ENCODE results near the gene OLFML2B. TPM values are rescaled to one million over a fixed set of nuclear protein-coding genes. Genes with fewer than 3 reads are reported as not detected.

OLFML2B gene
- total and polyA plus RNA-seq, 8 donors, result 0.19 to 12.5 (median 0.47) TPM

DNA sequence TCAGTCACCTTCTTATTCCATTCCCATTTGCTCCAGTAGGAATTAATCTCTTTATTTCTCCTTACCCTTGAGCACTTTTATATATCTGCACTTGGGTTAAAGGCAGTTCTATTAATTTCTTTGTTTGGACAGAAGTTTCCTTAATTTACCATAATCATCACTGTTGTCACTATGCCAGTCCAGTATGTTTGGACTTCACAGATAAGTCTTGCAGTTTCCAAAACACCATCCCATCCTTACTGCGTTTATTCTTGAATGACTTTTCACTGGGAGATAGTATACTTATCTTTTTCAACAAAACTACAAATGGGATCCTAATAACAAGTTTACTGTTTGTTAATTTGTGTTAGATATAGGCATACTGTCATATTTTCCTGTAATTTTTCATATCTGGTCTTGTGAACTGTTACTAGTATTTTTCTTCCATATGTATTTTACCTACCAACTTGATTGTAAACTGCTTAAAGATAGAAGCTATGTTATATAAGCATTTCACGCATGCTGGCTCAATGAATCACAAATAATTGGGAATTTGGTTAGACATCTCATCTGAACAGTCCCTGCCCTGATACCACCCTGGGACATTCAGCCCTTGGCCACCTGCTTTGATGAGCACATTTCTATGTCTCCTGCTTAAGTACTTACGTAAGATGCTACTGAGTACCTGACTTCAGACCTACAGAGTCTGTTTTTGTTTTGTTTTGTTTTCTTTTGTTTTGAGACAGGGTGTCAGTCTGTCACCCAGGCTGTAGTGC, 78.2 kb downstream of the OLFML2B start:
- intact Hi-C loops (cut with DNase I), result no loop called here
- H3K4me3 ChIP-seq, result no peak overlapping the region
- ATAC-seq (no peak), FAIRE-seq (no peak), DNase-seq (no peak)
- peaks cover 0 to 24% (median 0%) of the 10 kb centered on the region in 3 donors for H3K36me3 ChIP-seq
- H3K27ac ChIP-seq, result no peak overlapping the region
- TF ChIP-seq, protein P1, sequence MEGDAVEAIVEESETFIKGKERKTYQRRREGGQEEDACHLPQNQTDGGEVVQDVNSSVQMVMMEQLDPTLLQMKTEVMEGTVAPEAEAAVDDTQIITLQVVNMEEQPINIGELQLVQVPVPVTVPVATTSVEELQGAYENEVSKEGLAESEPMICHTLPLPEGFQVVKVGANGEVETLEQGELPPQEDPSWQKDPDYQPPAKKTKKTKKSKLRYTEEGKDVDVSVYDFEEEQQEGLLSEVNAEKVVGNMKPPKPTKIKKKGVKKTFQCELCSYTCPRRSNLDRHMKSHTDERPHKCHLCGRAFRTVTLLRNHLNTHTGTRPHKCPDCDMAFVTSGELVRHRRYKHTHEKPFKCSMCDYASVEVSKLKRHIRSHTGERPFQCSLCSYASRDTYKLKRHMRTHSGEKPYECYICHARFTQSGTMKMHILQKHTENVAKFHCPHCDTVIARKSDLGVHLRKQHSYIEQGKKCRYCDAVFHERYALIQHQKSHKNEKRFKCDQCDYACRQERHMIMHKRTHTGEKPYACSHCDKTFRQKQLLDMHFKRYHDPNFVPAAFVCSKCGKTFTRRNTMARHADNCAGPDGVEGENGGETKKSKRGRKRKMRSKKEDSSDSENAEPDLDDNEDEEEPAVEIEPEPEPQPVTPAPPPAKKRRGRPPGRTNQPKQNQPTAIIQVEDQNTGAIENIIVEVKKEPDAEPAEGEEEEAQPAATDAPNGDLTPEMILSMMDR (IDR thresholded peaks at IDR 0.05), result no peak
- no peaks in the 10 kb centered on the region for H3K9me3 ChIP-seq
- 81 to 87% methylated on average over 3 of the region's 3 CpGs for WGBS, 2 donors
- no peaks in the 10 kb centered on the region for H3K27me3 ChIP-seq
- no peaks in the 10 kb centered on the region for H3K4me1 ChIP-seq

DNA sequence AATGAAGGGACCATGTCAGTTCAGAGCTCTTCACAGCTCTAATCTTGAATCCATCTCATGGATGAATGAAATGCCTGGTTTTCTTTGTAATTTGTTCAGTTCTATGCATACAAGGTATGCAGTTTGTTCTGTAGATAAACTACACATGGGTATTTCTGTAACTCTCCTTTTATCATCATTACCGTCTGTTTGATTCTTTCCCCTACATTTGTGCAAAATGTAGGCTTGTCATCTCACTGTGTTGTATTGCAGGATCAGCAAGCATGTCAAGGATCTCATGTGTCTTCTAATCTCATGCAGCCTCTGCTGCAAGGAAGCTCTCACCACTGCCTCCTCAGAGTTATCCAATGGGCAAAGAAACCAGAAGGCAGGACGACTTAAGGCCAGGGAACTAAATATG, 79.3 kb downstream of the OLFML2B start:
- Histone ChIP-seq H3K27me3 (no peaks in the 10 kb centered on the region), H3K9me3 (no peaks in the 10 kb centered on the region), H3K4me1 (no peaks in the 10 kb centered on the region), H3K27ac (no peak overlapping the region), H3K36me3 (peaks cover 0 to 24% (median 0%) of the 10 kb centered on the region in 3 donors), H3K4me3 (no peak overlapping the region)
- FAIRE-seq (no peak), ATAC-seq (no peak), DNase-seq (no peak)
- WGBS, 2 donors, result 88 to 89% methylated on average over 2 of the region's 2 CpGs
- intact Hi-C loops (cut with DNase I), result no loop called here
- TF ChIP-seq, protein P1 (IDR thresholded peaks at IDR 0.05), result no peak

DNA sequence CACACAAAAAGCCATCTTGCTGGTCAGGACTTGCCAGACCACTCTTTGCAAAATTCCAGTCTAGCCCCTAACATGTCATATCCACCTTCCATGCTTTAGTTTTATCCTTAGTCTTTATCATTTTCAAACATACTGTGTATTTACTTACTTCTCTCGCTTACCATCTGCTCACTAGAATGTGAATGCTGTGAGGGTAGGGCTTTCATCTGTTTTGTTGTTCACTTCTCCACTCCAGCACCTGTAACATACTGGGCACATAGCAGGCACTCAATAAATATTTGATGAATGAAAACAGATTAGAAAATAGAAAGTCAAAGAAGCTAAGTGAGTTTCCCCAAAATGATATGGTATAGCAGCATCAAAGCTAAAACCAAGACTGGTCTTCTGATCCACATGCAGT, 79.9 kb downstream of the OLFML2B start:
- Histone ChIP-seq H3K9me3 (no peaks in the 10 kb centered on the region), H3K36me3 (peaks cover 0 to 24% (median 0%) of the 10 kb centered on the region in 3 donors), H3K27ac (no peak overlapping the region), H3K4me3 (no peak overlapping the region), H3K27me3 (no peaks in the 10 kb centered on the region), H3K4me1 (no peaks in the 10 kb centered on the region)
- FAIRE-seq (no peak), DNase-seq (no peak), ATAC-seq (no peak)
- intact Hi-C loops (cut with DNase I), result no loop called here
- TF ChIP-seq, protein P1 (IDR thresholded peaks at IDR 0.05), result no peak
- 35 to 46% methylated on average over 1 of the region's 1 CpG for WGBS, 2 donors

DNA sequence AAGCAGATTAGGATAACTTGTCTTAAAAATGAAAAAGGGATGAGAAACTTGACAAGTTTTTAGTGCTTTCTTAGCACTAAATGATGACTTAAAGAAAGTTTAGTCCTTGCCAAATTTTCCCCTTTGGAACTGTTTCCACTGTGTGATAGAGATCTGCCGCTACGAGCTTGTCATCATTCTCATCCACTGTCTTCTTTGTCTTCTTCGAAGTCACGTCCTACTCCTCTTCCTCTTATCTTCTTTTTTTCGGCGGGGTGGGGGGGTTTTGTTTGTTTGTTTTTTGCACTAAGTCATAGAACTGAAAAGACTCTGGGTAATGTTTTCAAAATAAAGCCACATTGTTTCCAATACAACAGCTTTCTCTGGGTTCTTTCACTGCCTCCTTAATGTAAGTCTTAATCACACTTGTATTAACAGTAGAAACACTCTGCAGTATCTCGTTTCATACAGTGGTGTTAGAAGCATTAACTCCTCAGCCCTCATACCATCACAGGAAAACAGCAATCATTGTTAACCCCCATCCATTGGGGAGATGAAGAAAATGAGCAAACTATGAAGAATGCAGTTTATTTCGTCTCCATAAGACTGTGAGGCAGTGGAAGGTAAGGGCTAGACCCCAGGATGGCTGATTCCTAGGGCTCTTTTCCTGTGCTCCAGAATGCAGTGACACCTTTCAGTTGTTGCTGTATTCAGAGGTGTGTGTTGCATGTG, 81.8 kb downstream of the OLFML2B start:
- Histone ChIP-seq H3K36me3 (peaks cover 0 to 27% (median 0%) of the 10 kb centered on the region in 3 donors), H3K4me3 (no peak overlapping the region), H3K9me3 (no peaks in the 10 kb centered on the region), H3K4me1 (no peaks in the 10 kb centered on the region), H3K27ac (no peak overlapping the region), H3K27me3 (no peaks in the 10 kb centered on the region)
- TF ChIP-seq, protein P1 (IDR thresholded peaks at IDR 0.05), result no peak
- intact Hi-C loops (cut with DNase I), result no loop called here
- no peak for DNase-seq
- 77 to 78% methylated on average over 8 of the region's 8 CpGs for WGBS, 2 donors
- ATAC-seq, result no peak
- no peak for FAIRE-seq
